HEK293 (cell line): ENCODE measurements around the gene GAP43.
A peak's percentile ranks its signal among the peaks of the same experiment; 100 is the strongest.

Experiments
- CTCF ChIA-PET: fragments of 350-600 bp; formaldehyde crosslinking; extraction: SDS; loops from one replicate; lab custom pipeline; 2021; ENCODE audit warnings: antibody characterized with exemption; lab: Yijun Ruan, JAX
- POLR2A ChIA-PET: fragments of 300-600 bp; formaldehyde crosslinking; extraction: SDS; loops from one replicate; lab custom pipeline; 2020; ENCODE audit warnings: antibody characterized with exemption, inconsistent platforms; lab: Yijun Ruan, JAX
- H3K27ac ChIP-seq: fragments of 200-500 bp; sonication (Bioruptor generic); 2 replicates; pipeline ENCODE4 v1.5.1; 2014; ENCODE audit warnings: low read depth, low read length, control low read depth, inconsistent platforms; ENCODE audit errors: extremely low read depth
- H3K36me3 ChIP-seq, 2 experiments: fragments of 200-500 bp in 1 of 2; sonication (Bioruptor generic) in 1 of 2; 1 replicate in 1 of 2; 2 replicates in 1 of 2; pipeline ENCODE4 v1.5.1; 2014 to 2017; ENCODE audit warnings: inconsistent platforms in 2 of 2, low read length in 2 of 2; ENCODE audit not compliant: control insufficient read depth in 2 of 2, insufficient read depth in 1 of 2
- H3K4me1 ChIP-seq: fragments of 200-500 bp; sonication (Bioruptor generic); 2 replicates; pipeline ENCODE4 v1.5.1; 2014; ENCODE audit warnings: mild to moderate bottlenecking, low read length, inconsistent platforms; ENCODE audit not compliant: control insufficient read depth, insufficient read depth
- H3K4me3 ChIP-seq: 2 replicates; pipeline ENCODE4 v1.5.1; 2011; ENCODE audit warnings: low read depth, mild to moderate bottlenecking, control low read depth, low read length, moderate library complexity
- H3K9me3 ChIP-seq: fragments of 200-500 bp; sonication (Bioruptor generic); 2 replicates; pipeline ENCODE4 v1.5.1; 2014; ENCODE audit warnings: low read depth, low read length, inconsistent platforms; ENCODE audit not compliant: control insufficient read depth, insufficient read depth
- GFI1B ChIP-seq: fragments of 450-650 bp; formaldehyde crosslinking; IDR thresholded peaks from 2 replicates; pipeline ENCODE4 v1.5.1; 2016; ENCODE audit warnings: missing biosample characterization, missing genetic modification characterization
- GLIS1 ChIP-seq: fragments of 450-650 bp; formaldehyde crosslinking; IDR thresholded peaks from 2 replicates; pipeline ENCODE4 v1.5.1; 2016; ENCODE audit warnings: missing biosample characterization, missing genetic modification characterization
- KLF17 ChIP-seq: fragments of 450-650 bp; formaldehyde crosslinking; IDR thresholded peaks from 2 replicates; pipeline ENCODE4 v1.5.1; 2016; ENCODE audit warnings: missing biosample characterization, missing genetic modification characterization
- PRDM2 ChIP-seq: fragments of 450-650 bp; formaldehyde crosslinking; IDR thresholded peaks from 2 replicates; pipeline ENCODE4 v1.5.1; 2016; ENCODE audit warnings: missing biosample characterization, missing genetic modification characterization, borderline replicate concordance
- ZBTB49 ChIP-seq: fragments of 450-650 bp; formaldehyde crosslinking; IDR thresholded peaks from 2 replicates; pipeline ENCODE4 v1.5.1; 2016; ENCODE audit warnings: missing biosample characterization, missing genetic modification characterization, low read depth
- ZNF132 ChIP-seq: fragments of 450-650 bp; formaldehyde crosslinking; IDR thresholded peaks from 2 replicates; pipeline ENCODE4 v1.5.1; 2017; ENCODE audit warnings: missing biosample characterization, missing genetic modification characterization, borderline replicate concordance
- ZNF155 ChIP-seq: fragments of 450-650 bp; formaldehyde crosslinking; IDR thresholded peaks from 2 replicates; pipeline ENCODE4 v1.5.1; 2016; ENCODE audit warnings: missing biosample characterization, missing genetic modification characterization
- ZNF169 ChIP-seq: fragments of 450-650 bp; formaldehyde crosslinking; IDR thresholded peaks from 2 replicates; pipeline ENCODE4 v1.5.1; 2016; ENCODE audit warnings: missing biosample characterization, missing genetic modification characterization
- ZNF211 ChIP-seq: fragments of 450-650 bp; formaldehyde crosslinking; IDR thresholded peaks from 2 replicates; pipeline ENCODE4 v1.5.1; 2016; ENCODE audit warnings: low read depth, missing biosample characterization, missing genetic modification characterization
- ZNF23 ChIP-seq: fragments of 450-650 bp; formaldehyde crosslinking; IDR thresholded peaks from 2 replicates; pipeline ENCODE4 v1.5.1; 2016; ENCODE audit warnings: missing biosample characterization, missing genetic modification characterization, borderline replicate concordance
- ZNF24 ChIP-seq: fragments of 450-650 bp; formaldehyde crosslinking; IDR thresholded peaks from 2 replicates; pipeline ENCODE4 v1.5.1; 2016; ENCODE audit warnings: missing biosample characterization, missing genetic modification characterization
- ZNF26 ChIP-seq: fragments of 450-650 bp; formaldehyde crosslinking; IDR thresholded peaks from 2 replicates; pipeline ENCODE4 v1.5.1; 2016; ENCODE audit warnings: missing biosample characterization, missing genetic modification characterization
- ZNF521 ChIP-seq: fragments of 450-650 bp; formaldehyde crosslinking; IDR thresholded peaks from 2 replicates; pipeline ENCODE4 v1.5.1; 2017; ENCODE audit warnings: missing biosample characterization, mild to moderate bottlenecking, missing genetic modification characterization
- ZNF571 ChIP-seq: fragments of 450-650 bp; formaldehyde crosslinking; IDR thresholded peaks from 2 replicates; pipeline ENCODE4 v1.5.0; 2017; ENCODE audit warnings: missing biosample characterization, missing genetic modification characterization
- ZNF621 ChIP-seq: fragments of 450-650 bp; formaldehyde crosslinking; IDR thresholded peaks from 2 replicates; pipeline ENCODE4 v1.5.1; 2017; ENCODE audit warnings: missing biosample characterization, missing genetic modification characterization
- ZNF645 ChIP-seq: fragments of 450-650 bp; formaldehyde crosslinking; IDR thresholded peaks from 2 replicates; pipeline ENCODE4; 2016; ENCODE audit warnings: missing biosample characterization, missing genetic modification characterization
- ZSCAN5A ChIP-seq: fragments of 450-650 bp; formaldehyde crosslinking; IDR thresholded peaks from 2 replicates; pipeline ENCODE4 v1.5.1; 2016; ENCODE audit warnings: missing biosample characterization, missing genetic modification characterization

The GAP43 gene

GRCh38 chr3:115706311-115706829 is 83.1 kb downstream of the GAP43 start:
- CTCF ChIA-PET: no interaction called here

GRCh38 chr3:115708540-115708939 is 85.2 kb downstream of the GAP43 start:
- Histone ChIP-seq H3K36me3 (no peaks in the 10 kb centered on the region), H3K4me3 (no peak overlapping the region), H3K4me1 (no peaks in the 10 kb centered on the region), H3K27ac (no peak overlapping the region), H3K9me3 (no peaks in the 10 kb centered on the region)
- CTCF ChIA-PET: no interaction called here
- POLR2A ChIA-PET: no interaction called here
- TF ChIP-seq ZNF645 (no peak), ZNF23 (tag by site-specific recombination) (no peak), ZBTB49 (tag by site-specific recombination) (no peak), ZNF211 (tag by site-specific recombination) (no peak), ZNF24 (no peak), KLF17 (tag by site-specific recombination) (no peak), GFI1B (tag by site-specific recombination) (no peak), ZNF132 (tag by site-specific recombination) (no peak), ZNF571 (tag by site-specific recombination) (no peak), ZNF26 (no peak), ZNF169 (tag by site-specific recombination) (no peak), PRDM2 (tag by site-specific recombination) (no peak), GLIS1 (tag by site-specific recombination) (no peak), ZNF155 (no peak), ZSCAN5A (tag by site-specific recombination) (no peak), ZNF521 (tag by site-specific recombination) (no peak)

More at GRCh38 chr3:115706311-115706829, 83.1 kb downstream of the GAP43 start:
- Histone ChIP-seq H3K4me1 (no peaks in the 10 kb centered on the region), H3K27ac (no peak overlapping the region), H3K9me3 (no peaks in the 10 kb centered on the region), H3K4me3 (no peak overlapping the region), H3K36me3 (no peaks in the 10 kb centered on the region)
- POLR2A ChIA-PET: no interaction called here
- TF ChIP-seq GLIS1 (tag by site-specific recombination) (peak; percentile 53), ZNF621 (tag by site-specific recombination) (no peak)
- TF ChIP-seq, all 188 proteins: peak for 1
